Epithelial cell of proximal tubule (primary cell): ENCODE data around the gene FOSB. TPM values are rescaled to one million over a fixed set of nuclear protein-coding genes. Genes with fewer than 3 reads are reported as not detected.

Source experiments
- DNase-seq: peaks from one replicate; pipeline ENCODE4 v3.0.0-alpha.2; 2011; ENCODE audit warnings: low read depth
- H3K4me3 ChIP-seq: 2 replicates; pipeline ENCODE4 v1.5.1; 2011; ENCODE audit warnings: low read depth, mild to moderate bottlenecking, low read length
- CTCF ChIP-seq: conservative IDR thresholded peaks from 2 replicates; pipeline ENCODE4 v1.5.1; 2012; ENCODE audit warnings: low read depth, mild to moderate bottlenecking, low read length
- total RNA-seq: library from RNA; depleted of rRNA; stranded (reverse); fragments of >200 nt; gene quantifications from 2 replicates; pipeline ENCODE4 v1.2.3, GENCODE V29; 2015

Gene FOSB
- total RNA-seq, 1 donor from 2014 or later, result 3.4 TPM

- H3K4me3 ChIP-seq, result peak overlapping the region; percentile 66
- no peak for TF ChIP-seq CTCF
- DNase-seq, result no peak
Observed at GRCh38 chr19:45439190-45439568, 28.6 kb upstream of the FOSB start.

GRCh38 chr19:45439569-45440258 lies 28.1 kb upstream of the FOSB start:
- peak overlapping the region; percentile 66 for H3K4me3 ChIP-seq
- TF ChIP-seq CTCF, result peak; percentile 92
- no peak for DNase-seq

- no peak for DNase-seq
- H3K4me3 ChIP-seq, result peak overlapping the region; percentile 66
- TF ChIP-seq CTCF, result no peak
Observed at GRCh38 chr19:45440259-45440638, 27.5 kb upstream of the FOSB start.

GRCh38 chr19:45440873-45441654 lies 26.7 kb upstream of the FOSB start:
- no peak overlapping the region for H3K4me3 ChIP-seq
- no peak for TF ChIP-seq CTCF
- DNase-seq, result no peak

GRCh38 chr19:45442408-45442777 lies 25.4 kb upstream of the FOSB start:
- no peak overlapping the region for H3K4me3 ChIP-seq
- no peak for DNase-seq
- no peak for TF ChIP-seq CTCF

- no peak for DNase-seq
- H3K4me3 ChIP-seq, result peak overlapping the region; percentile 58
- no peak for TF ChIP-seq CTCF
Observed at GRCh38 chr19:45442778-45443461, 24.9 kb upstream of the FOSB start.
